Transverse colon (tissue), 4 donors: ENCODE results near the gene PIK3C2G.

ENCODE experiments used
- CTCF ChIP-seq, 5 experiments: fragments of 200-600 bp in 3 of 5; fragments of 450-650 bp in 2 of 5; sonication (generic) in 3 of 5; IDR thresholded peaks; 1 replicate in 2 of 5; 2 replicates in 3 of 5; pipeline ENCODE4 v1.5.1; 2016 to 2017; ENCODE audit warnings: antibody characterized with exemption in 5 of 5, inconsistent platforms in 3 of 5, mild to moderate bottlenecking in 2 of 5, moderate library complexity in 1 of 5
- EP300 ChIP-seq: sonication (generic); formaldehyde crosslinking; IDR thresholded peaks from one replicate; pipeline ENCODE4 v1.6.1; 2017; ENCODE audit warnings: antibody characterized with exemption, low read depth
- POLR2A ChIP-seq: fragments of 450-650 bp; IDR thresholded peaks from one replicate; pipeline ENCODE4 v1.6.1; 2016; ENCODE audit warnings: antibody characterized with exemption, mild to moderate bottlenecking, moderate library complexity
- POLR2AphosphoS5 ChIP-seq, 3 donors: sonication (generic); formaldehyde crosslinking; IDR thresholded peaks; one replicate each; pipeline ENCODE4 v1.6.1; 2016; ENCODE audit warnings: antibody characterized with exemption in 3 of 3

DNA sequence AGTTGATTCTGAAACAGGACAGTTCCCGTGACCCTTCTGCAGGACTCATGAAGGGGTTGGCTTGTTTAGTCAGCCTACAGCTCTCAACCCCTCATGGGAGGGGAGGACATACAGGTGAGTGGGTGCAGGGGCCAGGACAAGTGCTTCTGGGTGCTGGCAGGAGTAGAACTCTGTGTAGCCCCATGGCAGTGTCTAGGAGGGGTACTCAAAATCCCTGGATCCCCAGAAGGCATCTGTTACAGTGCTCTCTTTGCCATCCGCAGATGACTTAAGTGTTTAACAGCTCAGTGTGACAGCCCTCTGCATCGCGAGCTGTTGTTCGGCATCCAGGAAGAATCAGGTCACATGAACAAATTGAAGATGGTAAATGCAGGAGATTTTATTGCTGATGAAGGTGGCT, 91.0 kb downstream of the PIK3C2G start:
- no peak for TF ChIP-seq POLR2A
- no peak for TF ChIP-seq CTCF (IDR thresholded peaks at IDR 0.05)
- TF ChIP-seq POLR2AphosphoS5 (IDR thresholded peaks at IDR 0.05), result no peak
- no peak for TF ChIP-seq EP300
